D721Med (cell line): ENCODE data around the gene BRINP2.
A peak's percentile ranks its signal among the peaks of the same experiment; 100 is the strongest.

Experiments
- DNase-seq: peaks from one replicate; pipeline ENCODE4 v3.0.0; 2011; ENCODE audit warnings: low spot score; ENCODE audit not compliant: insufficient read length
- FAIRE-seq: peaks from 2 replicates; lab custom pipeline; 2011; peaks lifted over from hg19 to GRCh38; lab: Jason Lieb, UNC
- TF ChIP-seq, protein P1 (sequence below): IDR thresholded peaks from 2 replicates; pipeline ENCODE4 v1.5.1; 2012; ENCODE audit warnings: mild to moderate bottlenecking, control low read depth; ENCODE audit not compliant: insufficient read depth; ENCODE audit errors: missing control alignments

Gene BRINP2

DNA sequence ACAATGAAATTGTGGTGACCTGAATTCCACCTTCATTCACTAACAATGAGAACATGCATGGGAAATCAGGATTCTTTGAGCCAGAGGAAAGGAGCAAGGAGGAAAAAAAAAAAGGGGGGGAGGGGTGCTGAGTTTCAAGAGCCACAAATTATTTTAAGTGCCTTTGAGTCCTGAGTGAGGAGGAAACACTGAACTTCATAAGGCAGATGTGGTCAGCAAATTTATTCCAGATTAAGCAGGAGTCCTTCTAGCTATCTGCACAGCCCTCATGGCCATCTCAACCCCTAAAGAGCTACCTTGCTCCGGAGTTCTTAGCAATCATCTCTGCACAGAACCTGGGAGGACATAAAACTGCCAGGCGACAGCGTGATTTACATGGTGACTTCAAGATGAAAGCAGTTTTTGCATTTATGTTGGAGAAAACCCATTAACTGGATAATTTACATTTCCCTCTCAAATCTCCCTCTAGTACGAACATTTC, 27.9 kb upstream of the BRINP2 start:
- no peak for DNase-seq
- FAIRE-seq: no peak
- TF ChIP-seq, protein P1, sequence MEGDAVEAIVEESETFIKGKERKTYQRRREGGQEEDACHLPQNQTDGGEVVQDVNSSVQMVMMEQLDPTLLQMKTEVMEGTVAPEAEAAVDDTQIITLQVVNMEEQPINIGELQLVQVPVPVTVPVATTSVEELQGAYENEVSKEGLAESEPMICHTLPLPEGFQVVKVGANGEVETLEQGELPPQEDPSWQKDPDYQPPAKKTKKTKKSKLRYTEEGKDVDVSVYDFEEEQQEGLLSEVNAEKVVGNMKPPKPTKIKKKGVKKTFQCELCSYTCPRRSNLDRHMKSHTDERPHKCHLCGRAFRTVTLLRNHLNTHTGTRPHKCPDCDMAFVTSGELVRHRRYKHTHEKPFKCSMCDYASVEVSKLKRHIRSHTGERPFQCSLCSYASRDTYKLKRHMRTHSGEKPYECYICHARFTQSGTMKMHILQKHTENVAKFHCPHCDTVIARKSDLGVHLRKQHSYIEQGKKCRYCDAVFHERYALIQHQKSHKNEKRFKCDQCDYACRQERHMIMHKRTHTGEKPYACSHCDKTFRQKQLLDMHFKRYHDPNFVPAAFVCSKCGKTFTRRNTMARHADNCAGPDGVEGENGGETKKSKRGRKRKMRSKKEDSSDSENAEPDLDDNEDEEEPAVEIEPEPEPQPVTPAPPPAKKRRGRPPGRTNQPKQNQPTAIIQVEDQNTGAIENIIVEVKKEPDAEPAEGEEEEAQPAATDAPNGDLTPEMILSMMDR: no peak

DNA sequence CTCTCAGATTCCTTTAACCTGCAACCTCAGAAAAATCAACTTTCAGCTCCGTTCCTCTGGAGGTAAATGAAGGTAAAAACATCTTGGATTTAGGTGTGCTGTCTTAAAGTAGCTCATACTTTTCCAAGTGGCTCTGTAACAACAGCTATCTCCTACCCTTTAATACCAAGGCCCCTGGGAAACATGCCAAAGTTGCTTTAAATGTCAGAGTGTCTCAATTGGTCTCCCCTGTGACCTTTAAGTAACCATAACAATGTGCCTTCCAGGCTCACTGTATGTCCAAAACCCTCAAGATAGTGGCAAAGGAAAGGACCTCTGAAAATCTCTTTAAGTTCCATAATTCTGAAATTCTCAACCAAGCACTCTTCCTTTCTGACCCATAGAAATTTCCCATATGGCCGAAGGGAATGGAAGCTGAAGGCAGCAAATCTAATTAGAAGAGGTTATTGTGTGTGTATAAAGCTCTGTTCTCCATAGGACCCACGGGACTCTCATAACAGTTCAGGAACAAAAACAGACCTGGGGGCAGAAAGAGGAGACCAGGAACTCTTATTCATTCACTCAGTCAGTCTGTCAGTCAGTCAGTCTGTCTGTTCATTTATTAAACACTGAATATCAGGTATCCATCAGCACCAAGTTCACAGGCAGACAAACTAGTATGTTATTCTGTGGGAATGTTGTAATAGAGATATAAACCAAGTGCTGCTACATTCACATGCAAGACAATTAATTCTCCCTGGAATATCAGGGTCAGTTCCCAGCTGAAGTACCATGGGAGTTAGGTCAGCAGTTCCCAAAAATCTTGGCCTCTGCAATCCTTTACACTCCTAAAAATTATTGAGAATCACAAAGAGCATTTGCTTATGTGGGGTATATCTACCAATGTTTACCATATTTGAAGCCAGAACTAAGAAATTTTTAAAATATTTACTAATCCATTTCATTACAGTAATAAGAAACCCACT, 25.4 kb upstream of the BRINP2 start:
- DNase-seq (no peak), FAIRE-seq (peak; percentile 11)
- TF ChIP-seq, protein P1: no peak

DNA sequence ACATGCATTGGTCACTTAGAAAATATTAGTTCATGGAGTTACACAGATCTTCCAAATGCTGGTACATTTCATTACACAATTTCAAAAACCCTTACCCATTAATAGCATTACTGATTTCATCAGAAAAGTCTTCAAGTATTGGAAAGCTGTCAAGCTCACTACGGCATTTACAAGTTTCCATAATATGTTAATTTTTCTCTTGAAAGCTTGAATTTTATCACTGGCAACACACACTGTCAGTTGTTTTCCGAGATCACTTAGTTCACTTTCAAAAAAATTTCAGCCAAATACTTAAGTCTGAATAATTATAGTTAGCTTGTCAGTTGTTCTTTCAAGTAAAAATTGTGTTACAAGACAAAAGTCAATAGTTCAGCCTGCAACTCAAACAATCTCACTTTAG, 24.3 kb upstream of the BRINP2 start:
- TF ChIP-seq, protein P1: no peak
- no peak for FAIRE-seq
- DNase-seq: no peak

DNA sequence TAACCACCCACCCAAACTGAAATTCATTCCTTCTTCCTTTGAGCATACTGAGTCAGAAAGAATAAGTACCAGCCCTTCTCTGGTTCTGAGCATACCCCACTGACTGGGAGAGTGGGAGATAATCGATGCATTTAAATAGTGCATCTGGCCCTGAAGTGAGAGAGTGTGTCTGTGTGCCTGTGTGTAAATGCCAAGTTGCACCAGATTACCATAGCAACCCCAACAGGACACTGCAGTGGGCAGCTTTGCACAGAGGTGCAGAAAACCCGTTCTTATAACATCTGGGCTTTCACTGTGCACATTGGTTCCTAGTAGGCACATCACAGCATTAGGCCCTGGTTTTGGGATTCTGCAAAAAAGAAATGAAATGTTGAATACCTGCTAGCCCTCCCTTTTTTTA, 8.5 kb upstream of the BRINP2 start:
- DNase-seq (no peak), FAIRE-seq (no peak)
- TF ChIP-seq, protein P1: no peak

DNA sequence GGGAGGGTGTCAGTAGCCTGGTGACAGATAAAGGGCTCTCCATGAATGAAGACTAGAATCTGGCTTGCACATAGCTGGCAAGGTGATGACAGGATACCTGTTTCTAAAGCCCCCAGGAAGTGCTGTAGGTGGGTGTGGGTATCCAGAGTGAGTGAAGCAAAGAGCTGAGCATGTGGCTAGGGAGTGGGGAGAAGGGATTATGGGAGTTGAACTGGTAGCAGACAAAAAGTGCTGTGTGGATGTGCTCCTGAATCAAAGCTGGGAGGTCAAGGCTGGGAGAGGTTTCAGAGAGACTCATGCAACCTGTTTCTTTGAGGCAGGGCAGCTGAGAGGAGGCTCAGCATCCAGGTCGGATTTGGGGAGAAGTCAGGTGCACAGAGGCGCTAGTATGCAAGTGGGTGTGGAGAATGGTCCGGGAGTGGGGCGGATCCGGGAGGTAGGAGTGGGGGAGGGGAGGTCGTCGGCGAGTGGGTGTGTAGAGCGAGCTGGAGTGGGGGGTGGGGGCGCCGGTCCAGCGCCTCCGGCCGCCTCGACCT, 6.8 kb upstream of the BRINP2 start:
- FAIRE-seq: peak; percentile 35
- DNase-seq: no peak

DNA sequence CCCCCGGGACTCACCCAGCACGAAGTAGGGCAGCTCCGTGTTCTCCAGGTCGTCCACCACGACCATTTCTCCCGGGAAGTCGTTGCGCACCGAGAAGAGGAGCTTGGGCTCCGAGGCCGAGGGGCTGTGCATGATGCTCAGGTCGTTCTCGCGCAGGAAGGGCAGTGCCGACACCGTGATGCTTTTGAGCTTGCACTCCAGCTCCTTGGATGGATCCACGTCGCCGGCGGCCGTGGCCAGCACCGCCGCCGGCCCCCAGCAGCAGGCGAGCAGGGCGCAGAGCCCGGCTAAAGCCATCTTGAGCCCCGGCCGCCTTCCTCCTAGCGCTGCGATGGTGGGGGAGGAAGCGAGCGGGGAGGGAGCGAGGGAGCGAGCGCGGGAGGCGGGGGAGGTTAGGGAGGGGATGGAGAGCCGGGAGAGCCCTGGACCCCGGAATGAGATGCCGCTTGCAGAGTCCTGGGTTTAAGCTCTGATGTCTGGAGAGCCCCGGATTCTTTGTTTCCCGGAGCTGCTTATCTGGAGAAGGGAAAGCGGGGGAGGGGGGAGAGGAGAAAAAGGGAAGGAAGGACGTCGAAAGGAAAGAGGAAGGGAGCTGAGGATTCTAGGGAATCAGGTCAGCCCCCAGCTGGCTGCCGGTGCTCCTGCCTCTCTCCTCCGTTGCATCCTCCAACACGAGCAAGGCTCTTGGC, 6.2 kb upstream of the BRINP2 start, which contains the start of gene ASTN1:
ASTN1 (minus strand) TSS at position 333 of the 689 bp plus-strand sequence; CDS start at position 297, 36 bp downstream.
- FAIRE-seq: no peak
- DNase-seq: peak; percentile 59
- TF ChIP-seq, protein P1: no peak

More for the DNA sequence above, 6.8 kb upstream of the BRINP2 start:
- TF ChIP-seq, protein P1: no peak
